Measurements from ENCODE around the gene OSBPL10. TPM values are rescaled to one million over a fixed set of nuclear protein-coding genes. Genes with fewer than 3 reads are reported as not detected.

OSBPL10 gene
- total and polyA plus RNA-seq, 2 of the 8 experiments (the other 6 are each of a cell fraction or from before 2014, with no cell fraction given) = 26.2 to 86.7 TPM

GRCh38 chr3:31906182-31906581 is 74.9 kb downstream of the OSBPL10 start:
- no peak for DNase-seq (ENCODE audit: low read depth in 1 of 2, low spot score in 2 of 2)
- no peaks in the 10 kb centered on the region for H3K23me2 ChIP-seq (ENCODE audit: low read depth, low read length)
- H3K4ac ChIP-seq (replicated peaks; ENCODE audit: insufficient read length, low read depth, low read length) = no peak overlapping the region
- 91% methylated on average over 1 of the region's 1 CpG; no CpG with 5 or more reads in 1 of the 2 experiments for WGBS, 2 experiments (ENCODE audit: extremely low coverage in 1 of 2, insufficient coverage in 1 of 2, insufficient read length in 1 of 2, insufficient replicate concordance in 2 of 2, low coverage in 1 of 2, low lambda C conversion rate in 2 of 2, missing lambda C conversion rate in 1 of 2)
- H3K14ac ChIP-seq (ENCODE audit: insufficient read length) = no peak overlapping the region
- peaks cover 4 to 19% (median 11%) of the 10 kb centered on the region in 4 experiments; a peak in 6 of 7 replicates for H3K4me1 ChIP-seq (replicated peaks in 1 of 4; ENCODE audit: control insufficient read depth in 3 of 4, insufficient read depth in 4 of 4, low read length in 3 of 4)
- H3K27ac ChIP-seq (ENCODE audit: low read depth, low read length) = no peak overlapping the region
- no peak overlapping the region for H2BK12ac ChIP-seq (ENCODE audit: low read depth, low read length)
- no peak overlapping the region for H3K23ac ChIP-seq (ENCODE audit: insufficient read length)
- no peaks in the 10 kb centered on the region for H4K20me1 ChIP-seq (replicated peaks in 1 of 2; ENCODE audit: control insufficient read depth in 1 of 2, insufficient read depth in 2 of 2, low read length in 2 of 2)
- H3K36me3 ChIP-seq (ENCODE audit: control insufficient read depth in 2 of 4, insufficient read depth in 4 of 4, low read length in 3 of 4) = no peaks in the 10 kb centered on the region
- no peak overlapping the region for H3K4me2 ChIP-seq (ENCODE audit: insufficient read depth in 1 of 2, low read depth in 2 of 2, low read length in 2 of 2)
- no peaks in the 10 kb centered on the region for H3K9me3 ChIP-seq (ENCODE audit: insufficient read depth in 2 of 2, low read depth in 1 of 2, low read length in 1 of 2)
- TF ChIP-seq HDAC2 (IDR thresholded peaks at IDR 0.05; ENCODE audit: borderline replicate concordance in 1 of 2, low read depth in 2 of 2, low read length in 2 of 2) = no peak
- H2AK5ac ChIP-seq (ENCODE audit: low read depth, low read length) = no peak overlapping the region
- no peak overlapping the region for H2BK20ac ChIP-seq (ENCODE audit: low read length)
- H3K18ac ChIP-seq (ENCODE audit: extremely low read depth, low read length) = no peak overlapping the region
- ChIA-PET POLR2A (ENCODE audit: partially characterized antibody) (no interaction called here), CTCF (ENCODE audit: partially characterized antibody) (interaction anchor here (0.6 kb wide), 1 partner anchor 68 kb away, joined by 3 read pairs; no protein-coding TSS in a partner anchor)
- no peak overlapping the region for H4K91ac ChIP-seq (replicated peaks; ENCODE audit: insufficient read length, low read length)
- H2BK120ac ChIP-seq (replicated peaks; ENCODE audit: low read depth, low read length) = no peak overlapping the region
- no peak overlapping the region for H3K4me3 ChIP-seq (ENCODE audit: extremely low read depth in 1 of 4, insufficient read depth in 2 of 4, low read depth in 3 of 4, low read length in 4 of 4)
- H4K5ac ChIP-seq (ENCODE audit: insufficient read length, low read depth, low read length) = no peak overlapping the region
- FAIRE-seq = no peak
- no peak overlapping the region for H4K8ac ChIP-seq (ENCODE audit: extremely low read depth, insufficient read depth, low read length)
- no peak overlapping the region for H3K9ac ChIP-seq (replicated peaks in 1 of 4; ENCODE audit: extremely low read depth in 1 of 4, low read depth in 3 of 4, low read length in 3 of 4)
- no peak overlapping the region for H3K56ac ChIP-seq (replicated peaks; ENCODE audit: insufficient read length, low read depth, low read length)
- peaks cover 13 to 88% of the 10 kb centered on the region in 2 experiments for H3K79me2 ChIP-seq (ENCODE audit: control insufficient read depth in 1 of 2, insufficient read depth in 2 of 2, low read length in 2 of 2)
- no peak overlapping the region for H2BK15ac ChIP-seq (ENCODE audit: low read length)
- H3K27me3 ChIP-seq (replicated peaks in 1 of 4; ENCODE audit: control insufficient read depth in 3 of 4, extremely low read depth in 1 of 4, insufficient read depth in 3 of 4, low read length in 3 of 4) = no peaks in the 10 kb centered on the region
- H2AFZ ChIP-seq (ENCODE audit: low read length) = no peak overlapping the region
- no peak overlapping the region for H2BK5ac ChIP-seq (ENCODE audit: low read depth, low read length)
- H3K79me1 ChIP-seq (ENCODE audit: low read depth, low read length) = peaks cover 18% of the 10 kb centered on the region; the same call in 1 of the 2 replicates
